ENCODE results near the gene TLE5. TPM values are rescaled to one million over a fixed set of nuclear protein-coding genes. Genes with fewer than 3 reads are reported as not detected.
"Not testable (repeated sequence)": the region's sequence is repeated elsewhere in the genome, so short reads cannot be mapped to it uniquely, and the experiment has no call there.

The TLE5 gene
- total and polyA plus RNA-seq, 9 of the 15 experiments (the other 6 are each of a cell fraction or from before 2014, with no cell fraction given) = 2.0 to 347 (median 235) TPM

GRCh38 chr19:3053218-3053621 lies 9.1 kb downstream of the TLE5 start (continued):
- TF ChIP-seq TFE3 (CRISPR knock-in tag; IDR thresholded peaks at IDR 0.05) (no peak), ZEB2 (IDR thresholded peaks at IDR 0.05) (0 out of 2 replicates have a peak, but pooled peaks have one; percentile 35)

GRCh38 chr19:3050016-3050415 lies 12.3 kb downstream of the TLE5 start:
- POLR2A ChIA-PET = interaction anchor here (3.4 kb wide), 1 partner anchor 14 kb away, joined by 18 read pairs; no protein-coding TSS in a partner anchor
- 93% methylated on average over 7 of the region's 7 CpGs for WGBS (ENCODE audit: insufficient coverage, low coverage, missing lambda C conversion rate)

More at GRCh38 chr19:3050016-3050415, 12.3 kb downstream of the TLE5 start:
- BruUV-seq (replicated peaks); ATAC-seq; H2AFZ ChIP-seq (ENCODE audit: low read depth, low read length); FAIRE-seq; H3K79me2 ChIP-seq (ENCODE audit: control insufficient read depth, insufficient read depth, low read length); CTCF ChIA-PET (ENCODE audit: low intra/inter-chr PET ratio); H3K4me2 ChIP-seq (ENCODE audit: insufficient read depth, low read length); H3K9me1 ChIP-seq (ENCODE audit: control insufficient read depth, insufficient read depth, low read length); intact Hi-C loops (cut with micrococcal nuclease); H3K27ac ChIP-seq (ENCODE audit: extremely low read depth, low read depth, low read length); H3K4me3 ChIP-seq; DNase-seq (ENCODE audit: extremely low read depth in 1 of 4, low spot score in 3 of 4); H3K27me3 ChIP-seq (ENCODE audit: control insufficient read depth in 2 of 2, insufficient read depth in 2 of 2, low read length in 2 of 2); H3K9me3 ChIP-seq (replicated peaks; ENCODE audit: control insufficient read depth, insufficient read depth, low read depth, low read length); H3K9ac ChIP-seq (ENCODE audit: insufficient read depth in 1 of 2, low read depth in 2 of 2, low read length in 2 of 2); H4K20me1 ChIP-seq (replicated peaks; ENCODE audit: control insufficient read depth, insufficient read depth, low read length); in situ Hi-C loops (cut with MboI): not testable (repeated sequence)
- Histone ChIP-seq H3K36me3 (ENCODE audit: control insufficient read depth, insufficient read depth, low read length) (peaks cover 20% of the 10 kb centered on the region; the same call in 2 of the 3 replicates), H3K4me1 (replicated peaks in 1 of 2; ENCODE audit: control insufficient read depth in 2 of 2, insufficient read depth in 2 of 2, low read length in 2 of 2) (peaks cover 4 to 38% of the 10 kb centered on the region in 2 experiments; a peak in 4 of 5 replicates)
- TF ChIP-seq BCOR (IDR thresholded peaks at IDR 0.05) = peak; percentile 45; the same call in 1 of the 2 replicates
- peak; percentile 91 for TF ChIP-seq ZNF146 (CRISPR knock-in tag; IDR thresholded peaks at IDR 0.05; ENCODE audit: unreplicated experiment)
- peak; percentile 45 for TF ChIP-seq CEBPB (tag; IDR thresholded peaks at IDR 0.05)
- peak; percentile 17 for TF ChIP-seq RBM25 (IDR thresholded peaks at IDR 0.05; ENCODE audit: low read depth, low read length, severe bottlenecking)
- TF ChIP-seq KDM1A (IDR thresholded peaks at IDR 0.05) = peak; percentile 37 to 44; a peak in 2 of 4 replicates

All from K562 (cell line).